Activated naive CD8-positive, alpha-beta T cell treated with anti-CD3 and anti-CD28 coated beads, Interleukin-2, amount 50 U/mL, for 16 hours (primary cell): Measurements from ENCODE around the gene PTPN11.

Source experiments
- DNase-seq: peaks from one replicate; pipeline ENCODE4 v3.0.0-alpha.2; 2020; ENCODE audit warnings: low read depth, low spot score

PTPN11 gene

GRCh38 chr12:112540021-112540420, 121.3 kb downstream of the PTPN11 start:
- DNase-seq: no peak

GRCh38 chr12:112543751-112544150, 125.0 kb downstream of the PTPN11 start:
- DNase-seq: no peak

GRCh38 chr12:112546339-112546738, 127.6 kb downstream of the PTPN11 start:
- no peak for DNase-seq

GRCh38 chr12:112546996-112547395, 128.2 kb downstream of the PTPN11 start:
- no peak for DNase-seq

GRCh38 chr12:112549031-112549430, 130.3 kb downstream of the PTPN11 start:
- no peak for DNase-seq

GRCh38 chr12:112551681-112552080, 132.9 kb downstream of the PTPN11 start:
- no peak for DNase-seq

GRCh38 chr12:112555621-112556233, 137.0 kb downstream of the PTPN11 start:
- no peak for DNase-seq

GRCh38 chr12:112557951-112558630, 139.3 kb downstream of the PTPN11 start:
- DNase-seq: no peak
